ENCODE data around the gene FOXP1.

FOXP1 gene

GRCh38 chr3:71583566-71584393 is at the start of gene FOXP1:
FOXP1 (minus strand) TSS chr3:71583728; CDS start chr3:71198381, 385,347 bp downstream.
- DNase-seq = peak; percentile 62

- DNase-seq = no peak
Observed at GRCh38 chr3:71629711-71630110, 46.2 kb upstream of the FOXP1 start.

GRCh38 chr3:71629289-71629688 is 45.8 kb upstream of the FOXP1 start:
- DNase-seq = no peak

- no peak for DNase-seq
Observed at GRCh38 chr3:71628522-71628921, 45.0 kb upstream of the FOXP1 start.

GRCh38 chr3:71625676-71626075 is 42.1 kb upstream of the FOXP1 start:
- DNase-seq = no peak

GRCh38 chr3:71621825-71622537 is 38.5 kb upstream of the FOXP1 start:
- peak; percentile 15 for DNase-seq

GRCh38 chr3:71618538-71618937 is 35.0 kb upstream of the FOXP1 start:
- no peak for DNase-seq

- no peak for DNase-seq
Observed at GRCh38 chr3:71616571-71617021, 33.1 kb upstream of the FOXP1 start.

GRCh38 chr3:71614869-71615268 is 31.3 kb upstream of the FOXP1 start:
- no peak for DNase-seq

- no peak for DNase-seq
Observed at GRCh38 chr3:71614426-71614825, 30.9 kb upstream of the FOXP1 start.

- no peak for DNase-seq
Observed at GRCh38 chr3:71611099-71611498, 27.6 kb upstream of the FOXP1 start.

GRCh38 chr3:71607364-71607763 is 23.8 kb upstream of the FOXP1 start:
- no peak for DNase-seq

GRCh38 chr3:71606582-71606981 is 23.1 kb upstream of the FOXP1 start:
- DNase-seq = no peak

- DNase-seq = no peak
Observed at GRCh38 chr3:71602256-71602655, 18.7 kb upstream of the FOXP1 start.

- no peak for DNase-seq
Observed at GRCh38 chr3:71601811-71602210, 18.3 kb upstream of the FOXP1 start.

- no peak for DNase-seq
Observed at GRCh38 chr3:71600646-71601288, 17.2 kb upstream of the FOXP1 start.

- no peak for DNase-seq
Observed at GRCh38 chr3:71599416-71599815, 15.9 kb upstream of the FOXP1 start.

- no peak for DNase-seq
Observed at GRCh38 chr3:71598292-71598691, 14.8 kb upstream of the FOXP1 start.

- DNase-seq = no peak
Observed at GRCh38 chr3:71597286-71597685, 13.8 kb upstream of the FOXP1 start.

- DNase-seq = no peak
Observed at GRCh38 chr3:71593106-71593505, 9.6 kb upstream of the FOXP1 start.

- no peak for DNase-seq
Observed at GRCh38 chr3:71591101-71591500, 7.6 kb upstream of the FOXP1 start.

- DNase-seq = no peak
Observed at GRCh38 chr3:71589132-71589531, 5.6 kb upstream of the FOXP1 start.

GRCh38 chr3:71587958-71588357 is 4.4 kb upstream of the FOXP1 start:
- DNase-seq = no peak

- no peak for DNase-seq
Observed at GRCh38 chr3:71586810-71587242, 3.3 kb upstream of the FOXP1 start.

All from NCI-H2171 (cell line).